Neuronal stem cell (in vitro differentiated cells): ENCODE results near the gene WDR5.

Experiments
- DNase-seq: peaks from one replicate; pipeline ENCODE4 v3.0.0-alpha.2; 2013; ENCODE audit warnings: low spot score
- H2AFZ ChIP-seq: one replicate; pipeline ENCODE4 v1.6.1; 2013; ENCODE audit warnings: mild to moderate bottlenecking, low read length, inconsistent platforms
- H2AK5ac ChIP-seq: 2 replicates; pipeline ENCODE4 v1.6.1; 2013; ENCODE audit warnings: low read depth, mild to moderate bottlenecking, inconsistent platforms, low read length, moderate library complexity, mixed read lengths
- H2BK120ac ChIP-seq: 2 replicates; pipeline ENCODE4 v1.6.1; 2013; ENCODE audit warnings: low read depth, mild to moderate bottlenecking, inconsistent platforms, low read length, moderate library complexity, mixed read lengths
- H2BK12ac ChIP-seq: one replicate; pipeline ENCODE4 v1.6.1; 2013; ENCODE audit warnings: low read length, inconsistent platforms
- H2BK15ac ChIP-seq: 2 replicates; pipeline ENCODE4 v1.6.1; 2013; ENCODE audit warnings: mild to moderate bottlenecking, low read length, inconsistent platforms, mixed read lengths
- H2BK5ac ChIP-seq: one replicate; pipeline ENCODE4 v1.6.1; 2013; ENCODE audit warnings: inconsistent platforms, mild to moderate bottlenecking, low read length, moderate library complexity
- H3K14ac ChIP-seq: one replicate; pipeline ENCODE4 v1.6.1; 2013; ENCODE audit warnings: low read length, inconsistent platforms
- H3K18ac ChIP-seq: 2 replicates; pipeline ENCODE4 v1.6.1; 2013; ENCODE audit warnings: low read length, inconsistent platforms
- H3K23ac ChIP-seq: 2 replicates; pipeline ENCODE4 v1.6.1; 2013; ENCODE audit warnings: low read depth, mild to moderate bottlenecking, mixed read lengths, low read length, inconsistent platforms; ENCODE audit not compliant: poor library complexity
- H3K27ac ChIP-seq: replicated peaks from 3 replicates; pipeline ENCODE4 v1.5.1; 2013; ENCODE audit warnings: low read length, inconsistent platforms
- H3K27me3 ChIP-seq, 3 experiments: 2 replicates each; pipeline ENCODE4 v1.6.1; 2013; ENCODE audit warnings: low read length in 3 of 3, mild to moderate bottlenecking in 2 of 3, inconsistent platforms in 1 of 3, low read depth in 1 of 3, mixed read lengths in 1 of 3, moderate library complexity in 1 of 3; ENCODE audit not compliant: control insufficient read depth in 3 of 3, insufficient read depth in 3 of 3
- H3K36me3 ChIP-seq, 2 donors: replicated peaks in 1 of 2; 2 replicates each; pipeline ENCODE4 v1.6.1; 2013; ENCODE audit warnings: low read length in 2 of 2; ENCODE audit not compliant: control insufficient read depth in 2 of 2, insufficient read depth in 2 of 2
- H3K4ac ChIP-seq: 2 replicates; pipeline ENCODE4 v1.6.1; 2013; ENCODE audit warnings: inconsistent platforms, mild to moderate bottlenecking, low read length, moderate library complexity
- H3K4me1 ChIP-seq, 2 donors: 1 replicate in 1 of 2; 2 replicates in 1 of 2; pipeline ENCODE4 v1.6.1; 2013; ENCODE audit warnings: low read length in 2 of 2, low read depth in 1 of 2; ENCODE audit not compliant: control insufficient read depth in 2 of 2, insufficient read depth in 1 of 2
- H3K4me2 ChIP-seq: one replicate; pipeline ENCODE4 v1.6.1; 2013; ENCODE audit warnings: mild to moderate bottlenecking, low read length, inconsistent platforms; ENCODE audit not compliant: insufficient read depth, poor library complexity, severe bottlenecking
- H3K4me3 ChIP-seq, 2 donors: 2 replicates each; pipeline ENCODE4 v1.5.1; 2013; ENCODE audit warnings: low read length in 2 of 2, mild to moderate bottlenecking in 2 of 2, inconsistent platforms in 1 of 2, moderate library complexity in 1 of 2
- H3K79me1 ChIP-seq: one replicate; pipeline ENCODE4 v1.6.1; 2013; ENCODE audit warnings: low read depth, mild to moderate bottlenecking, inconsistent platforms, low read length, moderate library complexity
- H3K9ac ChIP-seq: one replicate; pipeline ENCODE4 v1.6.1; 2013; ENCODE audit warnings: mild to moderate bottlenecking, low read depth, low read length, inconsistent platforms; ENCODE audit not compliant: poor library complexity
- H3K9me3 ChIP-seq, 2 donors: replicated peaks in 1 of 2; 2 replicates each; pipeline versions ENCODE3 to v1.6.1; 2013; ENCODE audit warnings: low read length in 2 of 2, mild to moderate bottlenecking in 2 of 2, inconsistent platforms in 1 of 2, low read depth in 1 of 2, mixed read lengths in 1 of 2, moderate library complexity in 1 of 2; ENCODE audit not compliant: control insufficient read depth in 2 of 2, insufficient read depth in 1 of 2
- H4K8ac ChIP-seq: one replicate; pipeline ENCODE4 v1.6.1; 2013; ENCODE audit warnings: low read depth, mild to moderate bottlenecking, inconsistent platforms, low read length, moderate library complexity
- H4K91ac ChIP-seq: one replicate; pipeline ENCODE4 v1.6.1; 2013; ENCODE audit warnings: low read length, low read depth, mild to moderate bottlenecking, inconsistent platforms; ENCODE audit not compliant: poor library complexity
- WGBS, 2 donors: extraction: QIAGEN DNeasy Blood & Tissue Kit; methylation state at CpG; one replicate each; pipeline ENCODE4 v1.1.7; 2013; ENCODE audit warnings: missing lambda C conversion rate in 2 of 2, mixed read lengths in 1 of 2; ENCODE audit not compliant: insufficient read length in 2 of 2, insufficient replicate concordance in 1 of 2; ENCODE audit errors: extremely low coverage in 2 of 2; 5-methylcytosine and 5-hydroxymethylcytosine counted together

The WDR5 gene

DNA sequence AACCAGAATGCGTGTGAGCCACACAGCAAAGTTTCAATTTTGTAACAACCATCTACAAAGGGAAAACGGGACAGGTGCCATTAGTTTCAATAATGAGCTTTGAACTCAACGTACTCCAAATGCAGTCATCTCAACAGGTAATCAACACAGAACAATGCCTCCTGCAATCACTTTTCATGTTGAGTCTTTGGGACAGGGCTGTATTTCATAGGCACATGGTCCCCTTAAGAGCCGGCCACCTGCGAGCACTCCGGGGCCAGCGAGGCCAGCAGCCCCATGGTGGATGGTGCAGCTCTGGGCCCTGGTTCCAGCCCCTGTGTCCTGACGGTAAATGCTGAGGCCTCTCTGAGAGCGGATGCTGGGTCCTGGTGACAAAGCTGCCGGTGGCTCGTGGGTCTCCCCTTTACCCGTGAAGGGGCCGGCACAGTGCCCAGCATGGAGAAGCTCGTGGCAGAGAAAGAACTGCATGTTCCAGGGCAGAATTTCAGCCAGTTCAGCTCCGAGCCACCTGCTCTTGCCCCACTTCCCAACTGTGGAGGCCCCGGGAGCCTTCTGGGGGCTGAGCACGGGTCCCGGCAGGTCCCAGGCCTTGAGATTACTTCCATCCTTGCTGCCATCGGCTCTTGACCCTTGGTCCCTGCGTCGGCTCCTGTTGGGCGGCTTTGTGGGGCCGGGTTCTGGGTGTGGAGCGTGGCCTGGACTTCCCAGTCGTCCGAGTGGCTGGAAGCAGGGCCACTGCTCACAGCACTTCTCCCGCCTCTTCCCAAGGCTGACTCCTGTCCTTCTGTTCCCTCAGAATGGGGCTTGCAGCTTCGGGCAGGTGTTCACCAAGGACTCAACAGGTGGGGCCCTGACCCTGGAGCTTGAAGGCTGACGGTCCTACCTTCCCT lies 54.6 kb downstream of the WDR5 start:
- Histone ChIP-seq H3K4me3 (no peak overlapping the region), H3K4me1 (peaks cover 9 to 14% of the 10 kb centered on the region in 2 donors), H4K8ac (no peak overlapping the region), H2AK5ac (peak overlapping the region; percentile 60), H2BK15ac (peak overlapping the region; percentile 84), H3K23ac (no peak overlapping the region), H3K4ac (no peak overlapping the region), H4K91ac (no peak overlapping the region), H3K18ac (peak overlapping the region; percentile 83), H3K79me1 (no peaks in the 10 kb centered on the region), H2AFZ (no peak overlapping the region), H3K14ac (no peak overlapping the region), H2BK5ac (peak overlapping the region; percentile 72), H3K9ac (no peak overlapping the region), H3K9me3 (no peaks in the 10 kb centered on the region), H3K27ac (no peak overlapping the region), H2BK120ac (no peak overlapping the region), H3K4me2 (no peak overlapping the region), H3K36me3 (no peaks in the 10 kb centered on the region), H2BK12ac (no peak overlapping the region), H3K27me3 (peaks cover 0 to 57% (median 19%) of the 10 kb centered on the region in 3 experiments)
- DNase-seq = no peak
- WGBS, 2 donors = no CpG with 5 or more reads among the region's 29 CpGs

DNA sequence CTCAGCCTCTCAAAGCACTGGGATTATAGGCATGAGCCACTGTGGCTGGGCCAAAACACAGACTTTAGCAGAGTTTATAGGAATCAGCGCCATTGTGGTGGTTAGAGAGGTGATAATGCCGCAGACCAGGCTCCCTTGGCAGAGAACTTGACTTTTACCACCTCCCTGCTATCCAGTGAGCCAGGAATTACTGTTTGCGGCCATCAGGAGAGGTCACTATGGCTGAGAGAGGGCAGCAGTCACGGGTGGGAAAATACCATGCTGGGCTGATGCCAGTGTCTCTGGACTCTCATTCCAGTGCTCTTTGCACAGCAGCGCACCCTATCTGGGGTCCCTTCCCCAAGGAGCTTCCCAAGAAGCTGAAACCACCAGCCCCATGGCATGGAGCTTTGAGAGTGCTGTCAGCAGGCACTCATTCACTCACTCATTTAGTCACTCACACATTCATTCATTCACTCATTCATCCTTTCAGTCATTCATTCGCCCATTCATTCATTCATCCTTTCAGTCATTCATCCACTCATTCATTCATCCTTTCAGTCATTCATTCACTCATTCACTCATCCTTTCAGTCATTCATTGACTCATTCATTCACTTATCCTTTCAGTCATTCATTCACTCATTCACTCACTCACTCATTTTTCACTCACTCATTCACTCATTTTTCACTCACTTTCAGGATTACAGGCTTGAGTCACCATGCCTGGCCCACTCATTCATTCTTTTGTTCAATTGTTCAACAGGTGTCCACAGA lies 55.8 kb downstream of the WDR5 start:
- DNase-seq = no peak

DNA sequence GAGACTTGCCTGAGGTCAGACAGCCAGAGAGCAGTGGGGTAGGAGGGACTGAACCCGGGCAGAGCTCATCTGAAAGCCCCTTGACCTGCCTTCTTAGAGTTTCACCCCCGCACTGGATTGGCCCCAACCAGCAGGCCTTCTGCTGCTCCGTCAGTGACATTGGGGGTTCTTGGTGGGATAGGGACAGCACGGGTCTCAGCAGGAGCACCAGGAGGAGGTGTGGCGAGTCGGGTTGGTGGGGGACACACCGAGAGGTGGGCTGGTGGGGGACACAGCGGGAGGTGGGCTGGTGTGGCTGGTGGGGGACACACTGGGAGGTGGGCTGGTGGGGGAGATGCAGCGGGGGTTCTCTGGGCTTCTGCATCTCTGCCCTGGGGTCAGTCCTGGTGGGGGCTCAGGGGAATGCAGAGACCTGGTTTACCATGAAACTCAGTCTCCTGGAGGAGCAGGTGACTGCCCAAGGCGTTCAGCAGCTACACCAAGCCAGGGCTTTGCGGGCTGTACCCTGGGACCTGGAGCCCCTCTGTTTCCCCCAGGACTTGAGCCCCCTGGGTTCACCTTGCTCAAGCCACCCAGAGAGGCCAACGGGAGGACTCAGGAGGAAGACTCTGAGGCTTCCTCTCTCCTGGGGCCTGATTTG lies 56.5 kb downstream of the WDR5 start:
- H2AK5ac ChIP-seq = no peak overlapping the region
- no peak overlapping the region for H3K23ac ChIP-seq
- no peak overlapping the region for H4K91ac ChIP-seq
- H3K9ac ChIP-seq = no peak overlapping the region
- H2AFZ ChIP-seq = peak overlapping the region; percentile 56
- H3K14ac ChIP-seq = no peak overlapping the region
- no peaks in the 10 kb centered on the region for H3K9me3 ChIP-seq
- no peak overlapping the region for H2BK15ac ChIP-seq
- no peak overlapping the region for H2BK5ac ChIP-seq
- H3K4me2 ChIP-seq = no peak overlapping the region
- H3K4me3 ChIP-seq = no peak overlapping the region
- H3K27ac ChIP-seq = no peak overlapping the region
- no CpG with 5 or more reads among the region's 12 CpGs for WGBS, 2 donors
- peaks cover 0 to 57% (median 19%) of the 10 kb centered on the region in 3 experiments for H3K27me3 ChIP-seq
- no peak overlapping the region for H3K4ac ChIP-seq
- peaks cover 9 to 14% of the 10 kb centered on the region in 2 donors for H3K4me1 ChIP-seq
- no peak overlapping the region for H4K8ac ChIP-seq
- H2BK120ac ChIP-seq = no peak overlapping the region
- no peaks in the 10 kb centered on the region for H3K79me1 ChIP-seq
- H3K36me3 ChIP-seq = no peaks in the 10 kb centered on the region
- H2BK12ac ChIP-seq = no peak overlapping the region
- H3K18ac ChIP-seq = no peak overlapping the region
- no peak for DNase-seq

More for the DNA sequence above, 55.8 kb downstream of the WDR5 start:
- Histone ChIP-seq H3K9me3 (no peaks in the 10 kb centered on the region), H2BK5ac (no peak overlapping the region), H3K4me3 (no peak overlapping the region), H3K27ac (no peak overlapping the region), H3K14ac (no peak overlapping the region), H2BK120ac (no peak overlapping the region), H2AFZ (no peak overlapping the region), H3K18ac (no peak overlapping the region), H3K27me3 (peaks cover 0 to 57% (median 19%) of the 10 kb centered on the region in 3 experiments), H3K4me1 (peaks cover 9 to 14% of the 10 kb centered on the region in 2 donors), H2BK15ac (no peak overlapping the region), H4K91ac (no peak overlapping the region), H3K4ac (no peak overlapping the region), H2AK5ac (no peak overlapping the region), H3K36me3 (no peaks in the 10 kb centered on the region), H2BK12ac (no peak overlapping the region), H3K9ac (no peak overlapping the region), H3K23ac (no peak overlapping the region), H3K4me2 (no peak overlapping the region), H3K79me1 (no peaks in the 10 kb centered on the region), H4K8ac (no peak overlapping the region)
- no CpG with 5 or more reads among the region's 6 CpGs for WGBS, 2 donors
